HepG2 (cell line): ENCODE data around the gene PSMG4. TPM values are rescaled to one million over a fixed set of nuclear protein-coding genes. Genes with fewer than 3 reads are reported as not detected.

Source experiments
- GATA4 ChIP-seq: sonication (generic); IDR thresholded peaks from 2 replicates; pipeline ENCODE4 v1.6.1; 2016; ENCODE audit warnings: antibody characterized with exemption, low read depth, borderline replicate concordance
- IKZF4 ChIP-seq: sonication (generic); formaldehyde crosslinking; IDR thresholded peaks from 2 replicates; pipeline ENCODE4 v1.5.1; 2020; ENCODE audit warnings: borderline replicate concordance, mild to moderate bottlenecking, low read depth, missing genetic modification reagents; ENCODE audit errors: not compliant biosample characterization
- LCORL ChIP-seq, 2 experiments: fragments of 450-650 bp in 1 of 2; sonication (generic) in 1 of 2; formaldehyde crosslinking in 1 of 2; IDR thresholded peaks; 2 replicates each; pipeline versions ENCODE4 v1.5.0 to v1.6.1; 2017 to 2020; ENCODE audit warnings: antibody characterized with exemption in 1 of 2, missing genetic modification reagents in 1 of 2
- MAF1 ChIP-seq: sonication (generic); formaldehyde crosslinking; IDR thresholded peaks from 2 replicates; pipeline ENCODE4 v1.5.0; 2020; ENCODE audit warnings: missing genetic modification reagents, borderline replicate concordance
- NCOR1 ChIP-seq: fragments of 200-600 bp; sonication (generic); IDR thresholded peaks from 2 replicates; pipeline ENCODE4 v1.7.0; 2017; ENCODE audit warnings: antibody characterized with exemption, low read length, borderline replicate concordance
- NPAS2 ChIP-seq: sonication (generic); formaldehyde crosslinking; IDR thresholded peaks from 2 replicates; pipeline ENCODE4 v1.8.0; 2022; ENCODE audit warnings: mild to moderate bottlenecking, missing genetic modification reagents, borderline replicate concordance
- SRSF4 ChIP-seq: fragments of 200-400 bp; formaldehyde crosslinking; IDR thresholded peaks from one replicate; pipeline ENCODE4 v1.6.1; 2018; ENCODE audit warnings: mild to moderate bottlenecking, low read depth, low read length, moderate library complexity; ENCODE audit not compliant: poor library complexity, severe bottlenecking
- YY1 ChIP-seq: IDR thresholded peaks from 2 replicates; pipeline ENCODE4 v1.6.1; 2011; ENCODE audit warnings: low read length, low read depth, moderate library complexity, mild to moderate bottlenecking; ENCODE audit not compliant: insufficient read depth, insufficient replicate concordance
- ZBTB43 ChIP-seq: sonication (generic); formaldehyde crosslinking; conservative IDR thresholded peaks from 2 replicates; pipeline ENCODE4 v1.4.0; 2020; ENCODE audit warnings: missing genetic modification reagents
- ZNF205 ChIP-seq: IDR thresholded peaks from 2 replicates; pipeline ENCODE4 v1.6.1; 2018; ENCODE audit warnings: missing biosample characterization, missing genetic modification reagents
- ZNF274 ChIP-seq: sonication (generic); formaldehyde crosslinking; IDR thresholded peaks from 2 replicates; pipeline ENCODE4 v1.5.1; 2020; ENCODE audit warnings: mild to moderate bottlenecking, missing genetic modification reagents
- ZNF615 ChIP-seq: sonication (generic); formaldehyde crosslinking; IDR thresholded peaks from 2 replicates; pipeline ENCODE4 v1.5.0; 2020; ENCODE audit warnings: mild to moderate bottlenecking, missing genetic modification reagents, borderline replicate concordance
- ZNF839 ChIP-seq: sonication (generic); formaldehyde crosslinking; IDR thresholded peaks from 2 replicates; pipeline ENCODE4 v1.4.0; 2020; ENCODE audit warnings: missing genetic modification reagents, mild to moderate bottlenecking, borderline replicate concordance
- polyA plus RNA-seq, 8 experiments: library from polyadenylated mRNA; depleted of rRNA in 3 of 8; stranded (reverse) in 7 of 8; unstranded in 1 of 8; fragments of >200 nt; fragmentation: Illumina TruSeq in 4 of 8; extraction: Trizol in 4 of 8; gene quantifications; 2 replicates each; pipeline versions ENCODE4 v1.2.1 to v1.2.3, GENCODE V29; 2011 to 2016; ENCODE audit warnings: low read depth in 4 of 8, missing spikeins in 1 of 8, mixed read lengths in 1 of 8; ENCODE audit not compliant: insufficient read depth in 1 of 8
- total RNA-seq, 5 experiments: library from RNA; depleted of rRNA; stranded (reverse); fragments of >200 nt; fragmentation: Illumina TruSeq; extraction: Trizol; gene quantifications; 2 replicates each; pipeline ENCODE4 v1.2.3, GENCODE V29; 2016; ENCODE audit warnings: low read depth in 1 of 5
- TF ChIP-seq, protein P1 (sequence below): IDR thresholded peaks from 2 replicates; pipeline ENCODE4 v1.4.0; 2020; ENCODE audit warnings: mild to moderate bottlenecking, missing genetic modification reagents
- TF ChIP-seq, protein P2 (sequence below): sonication (generic); formaldehyde crosslinking; IDR thresholded peaks from 2 replicates; pipeline ENCODE4 v1.4.0; 2020; ENCODE audit warnings: missing genetic modification reagents
- TF ChIP-seq, protein P3 (sequence below): sonication (generic); formaldehyde crosslinking; conservative IDR thresholded peaks from 2 replicates; pipeline ENCODE4 v1.5.0; 2020; ENCODE audit warnings: missing genetic modification reagents

Gene PSMG4
- total and polyA plus RNA-seq, 2 of the 13 experiments (the other 11 are each of a cell fraction or from before 2014, with no cell fraction given) = 28.5 to 32.8 TPM

- TF ChIP-seq, protein P1, sequence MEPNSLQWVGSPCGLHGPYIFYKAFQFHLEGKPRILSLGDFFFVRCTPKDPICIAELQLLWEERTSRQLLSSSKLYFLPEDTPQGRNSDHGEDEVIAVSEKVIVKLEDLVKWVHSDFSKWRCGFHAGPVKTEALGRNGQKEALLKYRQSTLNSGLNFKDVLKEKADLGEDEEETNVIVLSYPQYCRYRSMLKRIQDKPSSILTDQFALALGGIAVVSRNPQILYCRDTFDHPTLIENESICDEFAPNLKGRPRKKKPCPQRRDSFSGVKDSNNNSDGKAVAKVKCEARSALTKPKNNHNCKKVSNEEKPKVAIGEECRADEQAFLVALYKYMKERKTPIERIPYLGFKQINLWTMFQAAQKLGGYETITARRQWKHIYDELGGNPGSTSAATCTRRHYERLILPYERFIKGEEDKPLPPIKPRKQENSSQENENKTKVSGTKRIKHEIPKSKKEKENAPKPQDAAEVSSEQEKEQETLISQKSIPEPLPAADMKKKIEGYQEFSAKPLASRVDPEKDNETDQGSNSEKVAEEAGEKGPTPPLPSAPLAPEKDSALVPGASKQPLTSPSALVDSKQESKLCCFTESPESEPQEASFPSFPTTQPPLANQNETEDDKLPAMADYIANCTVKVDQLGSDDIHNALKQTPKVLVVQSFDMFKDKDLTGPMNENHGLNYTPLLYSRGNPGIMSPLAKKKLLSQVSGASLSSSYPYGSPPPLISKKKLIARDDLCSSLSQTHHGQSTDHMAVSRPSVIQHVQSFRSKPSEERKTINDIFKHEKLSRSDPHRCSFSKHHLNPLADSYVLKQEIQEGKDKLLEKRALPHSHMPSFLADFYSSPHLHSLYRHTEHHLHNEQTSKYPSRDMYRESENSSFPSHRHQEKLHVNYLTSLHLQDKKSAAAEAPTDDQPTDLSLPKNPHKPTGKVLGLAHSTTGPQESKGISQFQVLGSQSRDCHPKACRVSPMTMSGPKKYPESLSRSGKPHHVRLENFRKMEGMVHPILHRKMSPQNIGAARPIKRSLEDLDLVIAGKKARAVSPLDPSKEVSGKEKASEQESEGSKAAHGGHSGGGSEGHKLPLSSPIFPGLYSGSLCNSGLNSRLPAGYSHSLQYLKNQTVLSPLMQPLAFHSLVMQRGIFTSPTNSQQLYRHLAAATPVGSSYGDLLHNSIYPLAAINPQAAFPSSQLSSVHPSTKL (CRISPR knock-in tag) = peak; percentile 49; the same call in 1 of the 2 replicates
- TF ChIP-seq SRSF4 (no peak), ZNF839 (CRISPR knock-in tag) (no peak), YY1 (peak; percentile 47), ZNF615 (CRISPR knock-in tag) (no peak), GATA4 (peak; percentile 38; the same call in 1 of the 2 replicates), IKZF4 (CRISPR knock-in tag) (peak; percentile 40), ZBTB43 (no peak), NCOR1 (no peak), LCORL (IDR thresholded peaks at IDR 0.05) (no peak), LCORL (CRISPR knock-in tag; IDR thresholded peaks at IDR 0.05) (peak; percentile 70; the same call in 1 of the 2 replicates), ZNF274 (CRISPR knock-in tag) (0 out of 2 replicates have a peak, but pooled peaks have one; percentile 30), MAF1 (CRISPR knock-in tag) (no peak), ZNF205 (peak; percentile 67), NPAS2 (CRISPR knock-in tag) (no peak)
- TF ChIP-seq, protein P2, sequence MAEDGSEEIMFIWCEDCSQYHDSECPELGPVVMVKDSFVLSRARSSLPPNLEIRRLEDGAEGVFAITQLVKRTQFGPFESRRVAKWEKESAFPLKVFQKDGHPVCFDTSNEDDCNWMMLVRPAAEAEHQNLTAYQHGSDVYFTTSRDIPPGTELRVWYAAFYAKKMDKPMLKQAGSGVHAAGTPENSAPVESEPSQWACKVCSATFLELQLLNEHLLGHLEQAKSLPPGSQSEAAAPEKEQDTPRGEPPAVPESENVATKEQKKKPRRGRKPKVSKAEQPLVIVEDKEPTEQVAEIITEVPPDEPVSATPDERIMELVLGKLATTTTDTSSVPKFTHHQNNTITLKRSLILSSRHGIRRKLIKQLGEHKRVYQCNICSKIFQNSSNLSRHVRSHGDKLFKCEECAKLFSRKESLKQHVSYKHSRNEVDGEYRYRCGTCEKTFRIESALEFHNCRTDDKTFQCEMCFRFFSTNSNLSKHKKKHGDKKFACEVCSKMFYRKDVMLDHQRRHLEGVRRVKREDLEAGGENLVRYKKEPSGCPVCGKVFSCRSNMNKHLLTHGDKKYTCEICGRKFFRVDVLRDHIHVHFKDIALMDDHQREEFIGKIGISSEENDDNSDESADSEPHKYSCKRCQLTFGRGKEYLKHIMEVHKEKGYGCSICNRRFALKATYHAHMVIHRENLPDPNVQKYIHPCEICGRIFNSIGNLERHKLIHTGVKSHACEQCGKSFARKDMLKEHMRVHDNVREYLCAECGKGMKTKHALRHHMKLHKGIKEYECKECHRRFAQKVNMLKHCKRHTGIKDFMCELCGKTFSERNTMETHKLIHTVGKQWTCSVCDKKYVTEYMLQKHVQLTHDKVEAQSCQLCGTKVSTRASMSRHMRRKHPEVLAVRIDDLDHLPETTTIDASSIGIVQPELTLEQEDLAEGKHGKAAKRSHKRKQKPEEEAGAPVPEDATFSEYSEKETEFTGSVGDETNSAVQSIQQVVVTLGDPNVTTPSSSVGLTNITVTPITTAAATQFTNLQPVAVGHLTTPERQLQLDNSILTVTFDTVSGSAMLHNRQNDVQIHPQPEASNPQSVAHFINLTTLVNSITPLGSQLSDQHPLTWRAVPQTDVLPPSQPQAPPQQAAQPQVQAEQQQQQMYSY (CRISPR knock-in tag) = no peak
- TF ChIP-seq, protein P3, sequence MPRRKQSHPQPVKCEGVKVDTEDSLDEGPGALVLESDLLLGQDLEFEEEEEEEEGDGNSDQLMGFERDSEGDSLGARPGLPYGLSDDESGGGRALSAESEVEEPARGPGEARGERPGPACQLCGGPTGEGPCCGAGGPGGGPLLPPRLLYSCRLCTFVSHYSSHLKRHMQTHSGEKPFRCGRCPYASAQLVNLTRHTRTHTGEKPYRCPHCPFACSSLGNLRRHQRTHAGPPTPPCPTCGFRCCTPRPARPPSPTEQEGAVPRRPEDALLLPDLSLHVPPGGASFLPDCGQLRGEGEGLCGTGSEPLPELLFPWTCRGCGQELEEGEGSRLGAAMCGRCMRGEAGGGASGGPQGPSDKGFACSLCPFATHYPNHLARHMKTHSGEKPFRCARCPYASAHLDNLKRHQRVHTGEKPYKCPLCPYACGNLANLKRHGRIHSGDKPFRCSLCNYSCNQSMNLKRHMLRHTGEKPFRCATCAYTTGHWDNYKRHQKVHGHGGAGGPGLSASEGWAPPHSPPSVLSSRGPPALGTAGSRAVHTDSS (CRISPR knock-in tag) = no peak
Observed at GRCh38 chr6:3251462-3252314, 7.1 kb upstream of the PSMG4 start (continued).
